ENCODE results near the gene ADAMTSL3. TPM values are rescaled to one million over a fixed set of nuclear protein-coding genes. Genes with fewer than 3 reads are reported as not detected.

ADAMTSL3 gene
- total and polyA plus RNA-seq, 3 experiments from 2014 or later: not detected

DNA sequence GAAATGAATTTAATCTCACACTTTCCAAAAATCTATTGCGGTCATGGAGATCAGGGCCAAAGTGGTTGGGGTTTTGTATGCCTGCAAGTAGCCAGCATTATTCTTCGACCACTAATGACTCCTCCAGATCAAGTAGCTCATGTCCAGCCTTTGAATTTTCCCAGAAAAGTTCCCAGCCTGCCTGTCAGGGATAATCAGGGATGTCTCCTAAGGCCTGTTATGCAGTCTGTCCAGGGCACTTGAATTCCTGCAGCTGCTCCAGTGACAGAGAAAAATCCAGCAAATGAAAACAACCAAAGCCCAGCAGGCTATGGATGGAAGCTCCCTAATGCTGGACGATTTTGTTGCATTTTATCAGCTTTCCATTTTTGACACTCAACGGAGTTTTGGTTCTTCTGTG is 215.4 kb downstream of the ADAMTSL3 start:
- Histone ChIP-seq H3K27ac (ENCODE audit: low read depth, low read length) (no peak overlapping the region), H3K4me3 (ENCODE audit: low read length) (no peak overlapping the region), H3K36me3 (ENCODE audit: insufficient read depth, low read length) (no peaks in the 10 kb centered on the region), H3K4me1 (ENCODE audit: insufficient read depth, low read length) (no peaks in the 10 kb centered on the region), H3K27me3 (ENCODE audit: insufficient read depth, low read length, poor library complexity, severe bottlenecking) (no peaks in the 10 kb centered on the region), H3K9me3 (ENCODE audit: low read length) (no peaks in the 10 kb centered on the region)
- no peak overlapping the region for H3K27ac Mint-ChIP-seq
- peaks cover 0 to 4% (median 0%) of the 10 kb centered on the region in 5 donors for H3K9me3 Mint-ChIP-seq
- ChIA-PET POLR2A (no interaction called here), CTCF (no interaction called here)
- no peak overlapping the region for H3K4me3 Mint-ChIP-seq
- peaks cover 0 to 2% of the 10 kb centered on the region in 2 donors for H3K27me3 Mint-ChIP-seq
- H3K36me3 Mint-ChIP-seq: no peaks in the 10 kb centered on the region
- H3K4me1 Mint-ChIP-seq: no peaks in the 10 kb centered on the region
- no peak for DNase-seq

DNA sequence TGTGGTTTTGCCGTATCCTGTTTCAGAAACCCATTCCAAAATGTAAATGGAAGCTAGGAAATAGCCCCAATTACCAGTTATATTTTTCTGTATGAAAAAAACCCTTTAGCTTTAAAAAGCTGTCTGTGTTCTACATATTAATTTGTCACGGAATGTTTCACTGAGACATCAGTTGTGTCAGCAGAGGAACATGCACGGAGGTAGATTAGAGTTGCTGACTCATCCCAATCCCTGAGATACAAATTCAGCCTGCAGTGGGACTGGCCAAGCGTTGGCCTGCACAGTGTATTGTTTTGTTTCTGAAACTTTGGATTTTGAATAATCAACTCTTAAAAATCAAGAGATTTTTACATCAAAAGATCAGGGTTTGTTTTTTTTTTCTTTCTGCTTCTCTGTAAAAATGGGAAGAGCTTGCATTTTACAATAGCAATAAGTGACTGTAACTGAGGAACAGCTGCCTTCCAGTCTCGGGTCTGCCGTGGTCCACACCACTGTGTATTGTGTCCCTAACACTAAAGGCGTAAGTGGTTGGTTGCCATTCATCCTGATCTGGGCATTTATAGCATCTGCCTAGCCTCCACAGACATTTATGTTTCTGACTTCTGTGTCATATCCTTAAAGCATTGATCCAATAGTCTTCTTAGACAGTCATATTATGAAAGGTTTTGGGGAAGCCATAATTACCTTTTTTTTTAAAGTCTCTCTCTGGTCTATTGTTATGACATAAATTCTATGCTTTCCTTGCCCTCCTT is 218.1 kb downstream of the ADAMTSL3 start:
- ChIA-PET POLR2A (no interaction called here), CTCF (no interaction called here)
- Mint-ChIP-seq H3K4me1 (no peaks in the 10 kb centered on the region), H3K9me3 (no peaks in the 10 kb centered on the region), H3K36me3 (no peaks in the 10 kb centered on the region), H3K4me3 (no peak overlapping the region), H3K27me3 (peaks cover 0 to 2% of the 10 kb centered on the region in 2 donors), H3K27ac (no peak overlapping the region)
- no peaks in the 10 kb centered on the region for H3K4me1 ChIP-seq (ENCODE audit: insufficient read depth, low read length)
- no peak overlapping the region for H3K4me3 ChIP-seq (ENCODE audit: low read length)
- DNase-seq: no peak
- H3K27ac ChIP-seq (ENCODE audit: low read depth, low read length): no peak overlapping the region
- no peaks in the 10 kb centered on the region for H3K36me3 ChIP-seq (ENCODE audit: insufficient read depth, low read length)
- no peaks in the 10 kb centered on the region for H3K9me3 ChIP-seq (ENCODE audit: low read length)
- H3K27me3 ChIP-seq (ENCODE audit: insufficient read depth, low read length, poor library complexity, severe bottlenecking): no peaks in the 10 kb centered on the region

DNA sequence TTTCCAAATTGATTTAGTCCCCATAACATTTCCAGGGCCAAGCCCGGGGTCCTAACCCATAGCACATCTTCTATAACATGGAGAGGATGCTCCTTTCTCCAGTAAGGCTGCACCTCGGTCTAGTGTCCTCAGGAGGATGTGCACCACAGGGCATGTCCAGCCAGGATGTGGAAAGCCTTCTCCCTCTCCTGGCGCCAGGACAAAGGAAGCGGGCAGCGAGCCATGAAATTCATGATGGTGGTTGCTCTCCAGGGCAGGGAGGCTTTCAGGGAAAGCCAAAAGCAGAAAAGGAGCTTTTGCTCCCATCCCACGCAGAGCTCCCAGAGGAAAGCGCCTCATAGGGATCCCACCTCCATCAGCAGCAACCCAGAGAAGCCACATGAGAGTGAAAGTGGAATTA is 220.0 kb downstream of the ADAMTSL3 start:
- H3K9me3 Mint-ChIP-seq: no peaks in the 10 kb centered on the region
- CTCF ChIA-PET: no interaction called here

DNA sequence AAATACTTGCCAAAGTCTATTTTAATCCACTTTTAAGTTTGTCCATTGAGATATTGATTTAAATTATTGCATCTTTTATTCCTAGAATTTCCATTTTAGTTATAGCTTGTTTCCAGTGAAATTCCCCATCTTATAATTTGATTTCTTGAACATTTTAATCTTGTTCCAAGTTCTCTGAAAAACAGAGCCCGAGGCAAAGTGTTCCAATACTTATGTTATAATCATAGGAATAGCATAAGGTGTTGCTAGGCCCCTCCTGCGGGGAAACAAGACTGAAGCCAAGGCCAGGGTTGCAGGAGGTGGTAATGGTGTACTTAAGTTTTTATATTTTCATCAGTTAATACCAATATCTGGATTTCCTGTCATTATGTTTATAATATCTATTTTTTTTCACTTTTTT is 226.6 kb downstream of the ADAMTSL3 start:
- peaks cover 0 to 5% (median 0%) of the 10 kb centered on the region in 5 donors for H3K9me3 Mint-ChIP-seq
- H3K4me1 Mint-ChIP-seq: no peaks in the 10 kb centered on the region
- Histone ChIP-seq H3K9me3 (ENCODE audit: low read length) (no peaks in the 10 kb centered on the region), H3K4me1 (ENCODE audit: insufficient read depth, low read length) (no peaks in the 10 kb centered on the region), H3K4me3 (ENCODE audit: low read length) (no peak overlapping the region), H3K27me3 (ENCODE audit: insufficient read depth, low read length, poor library complexity, severe bottlenecking) (no peaks in the 10 kb centered on the region), H3K36me3 (ENCODE audit: insufficient read depth, low read length) (no peaks in the 10 kb centered on the region), H3K27ac (ENCODE audit: low read depth, low read length) (no peak overlapping the region)
- peaks cover 0 to 5% of the 10 kb centered on the region in 2 donors for H3K27me3 Mint-ChIP-seq
- H3K27ac Mint-ChIP-seq: no peak overlapping the region
- no peaks in the 10 kb centered on the region for H3K36me3 Mint-ChIP-seq
- ChIA-PET CTCF (interaction anchor here (1.1 kb wide), 1 partner anchor 12 kb away, joined by 3 read pairs; no protein-coding TSS in a partner anchor), POLR2A (no interaction called here)
- no peak for DNase-seq
- no peak overlapping the region for H3K4me3 Mint-ChIP-seq

More for the DNA sequence above, 220.0 kb downstream of the ADAMTSL3 start:
- H3K36me3 ChIP-seq (ENCODE audit: insufficient read depth, low read length): no peaks in the 10 kb centered on the region
- no peak overlapping the region for H3K27ac ChIP-seq (ENCODE audit: low read depth, low read length)
- H3K27me3 Mint-ChIP-seq: peaks cover 0 to 2% of the 10 kb centered on the region in 2 donors
- no peaks in the 10 kb centered on the region for H3K9me3 ChIP-seq (ENCODE audit: low read length)
- no peaks in the 10 kb centered on the region for H3K4me1 Mint-ChIP-seq
- no peaks in the 10 kb centered on the region for H3K27me3 ChIP-seq (ENCODE audit: insufficient read depth, low read length, poor library complexity, severe bottlenecking)
- no peak overlapping the region for H3K27ac Mint-ChIP-seq
- DNase-seq: no peak
- no peaks in the 10 kb centered on the region for H3K36me3 Mint-ChIP-seq
- no peak overlapping the region for H3K4me3 ChIP-seq (ENCODE audit: low read length)
- H3K4me3 Mint-ChIP-seq: no peak overlapping the region
- POLR2A ChIA-PET: no interaction called here
- no peaks in the 10 kb centered on the region for H3K4me1 ChIP-seq (ENCODE audit: insufficient read depth, low read length)

DNA sequence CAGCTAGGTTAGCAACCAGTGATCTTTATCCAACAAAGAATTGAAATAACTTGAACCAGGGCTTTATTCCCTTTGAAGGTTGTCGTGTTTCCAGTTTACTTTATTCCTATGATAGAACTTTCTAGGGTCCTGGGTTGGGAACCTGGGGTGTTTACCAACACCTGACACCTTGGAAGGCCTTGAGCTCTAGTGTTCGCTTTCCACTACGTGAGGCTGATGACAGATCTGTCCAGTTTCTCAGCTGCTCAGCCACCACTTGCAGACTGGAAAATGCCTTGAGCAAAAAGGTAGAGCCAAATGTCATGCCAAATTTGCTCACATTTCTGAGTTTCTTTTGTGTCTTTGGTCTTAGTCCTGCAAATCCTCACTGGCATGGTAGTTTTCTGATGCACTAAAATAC is 227.2 kb downstream of the ADAMTSL3 start:
- CTCF ChIA-PET: no interaction called here
- POLR2A ChIA-PET: no interaction called here
- no peak for DNase-seq
- Mint-ChIP-seq H3K27me3 (peaks cover 0 to 5% of the 10 kb centered on the region in 2 donors), H3K36me3 (no peaks in the 10 kb centered on the region), H3K9me3 (peaks cover 0 to 5% (median 0%) of the 10 kb centered on the region in 5 donors), H3K4me1 (no peaks in the 10 kb centered on the region), H3K4me3 (no peak overlapping the region), H3K27ac (no peak overlapping the region)
- no peak overlapping the region for H3K27ac ChIP-seq (ENCODE audit: low read depth, low read length)
- H3K4me1 ChIP-seq (ENCODE audit: insufficient read depth, low read length): no peaks in the 10 kb centered on the region
- no peaks in the 10 kb centered on the region for H3K27me3 ChIP-seq (ENCODE audit: insufficient read depth, low read length, poor library complexity, severe bottlenecking)
- H3K4me3 ChIP-seq (ENCODE audit: low read length): no peak overlapping the region
- H3K9me3 ChIP-seq (ENCODE audit: low read length): no peaks in the 10 kb centered on the region
- no peaks in the 10 kb centered on the region for H3K36me3 ChIP-seq (ENCODE audit: insufficient read depth, low read length)

DNA sequence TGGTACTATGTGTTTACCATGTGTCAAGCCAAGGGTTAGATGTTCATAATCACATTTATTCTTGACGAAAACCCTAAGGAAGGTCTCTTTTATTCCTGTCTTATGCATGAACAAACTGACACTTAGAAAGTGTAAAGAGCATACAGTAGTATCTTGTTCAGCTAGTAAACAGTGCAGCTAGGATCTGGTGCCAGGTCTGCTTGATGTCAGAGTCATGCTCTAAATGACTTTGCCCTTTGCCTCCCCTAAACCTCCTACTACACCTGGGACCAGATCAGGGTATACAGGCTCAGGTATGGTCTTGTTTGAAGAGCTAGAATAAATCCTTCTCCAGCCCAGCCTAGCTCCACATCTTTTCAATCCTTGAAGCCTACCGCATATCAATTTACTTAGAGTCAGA is 232.4 kb downstream of the ADAMTSL3 start:
- H3K4me3 Mint-ChIP-seq: no peak overlapping the region

DNA sequence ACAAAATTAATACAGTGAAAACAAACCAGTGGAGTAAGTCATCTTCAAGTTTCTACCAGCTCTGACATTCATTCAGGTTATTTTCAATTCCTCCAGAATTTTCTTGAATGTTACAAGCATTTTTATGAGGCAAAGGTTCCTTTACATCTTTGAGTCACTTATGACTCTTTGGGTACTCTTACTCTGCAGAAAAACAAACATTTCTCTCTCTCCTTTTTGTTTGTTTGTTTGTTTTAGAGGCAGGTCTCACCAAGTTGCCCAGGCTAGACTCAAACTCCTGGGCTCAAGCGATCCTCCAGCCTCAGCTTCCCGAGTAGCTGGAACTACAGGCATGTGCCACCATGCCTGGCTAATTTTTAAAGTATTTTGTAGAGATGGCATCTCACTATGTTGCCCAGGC is 233.5 kb downstream of the ADAMTSL3 start:
- H3K4me3 ChIP-seq (ENCODE audit: low read length): no peak overlapping the region
- no peaks in the 10 kb centered on the region for H3K4me1 ChIP-seq (ENCODE audit: insufficient read depth, low read length)
- ChIA-PET CTCF (no interaction called here), POLR2A (no interaction called here)
- H3K27ac Mint-ChIP-seq: no peak overlapping the region
- no peaks in the 10 kb centered on the region for H3K9me3 ChIP-seq (ENCODE audit: low read length)
- no peak overlapping the region for H3K4me3 Mint-ChIP-seq
- DNase-seq: no peak
- H3K36me3 ChIP-seq (ENCODE audit: insufficient read depth, low read length): no peaks in the 10 kb centered on the region
- H3K9me3 Mint-ChIP-seq: peaks cover 0 to 7% (median 0%) of the 10 kb centered on the region in 5 donors
- H3K27ac ChIP-seq (ENCODE audit: low read depth, low read length): no peak overlapping the region
- no peaks in the 10 kb centered on the region for H3K4me1 Mint-ChIP-seq
- peaks cover 2 to 16% of the 10 kb centered on the region in 2 donors for H3K27me3 Mint-ChIP-seq
- no peaks in the 10 kb centered on the region for H3K36me3 Mint-ChIP-seq
- H3K27me3 ChIP-seq (ENCODE audit: insufficient read depth, low read length, poor library complexity, severe bottlenecking): no peaks in the 10 kb centered on the region

More for the DNA sequence above, 232.4 kb downstream of the ADAMTSL3 start:
- Histone ChIP-seq H3K4me3 (ENCODE audit: low read length) (no peak overlapping the region), H3K27ac (ENCODE audit: low read depth, low read length) (no peak overlapping the region), H3K9me3 (ENCODE audit: low read length) (no peaks in the 10 kb centered on the region), H3K4me1 (ENCODE audit: insufficient read depth, low read length) (no peaks in the 10 kb centered on the region), H3K36me3 (ENCODE audit: insufficient read depth, low read length) (no peaks in the 10 kb centered on the region), H3K27me3 (ENCODE audit: insufficient read depth, low read length, poor library complexity, severe bottlenecking) (no peaks in the 10 kb centered on the region)
- no peak overlapping the region for H3K27ac Mint-ChIP-seq
- peaks cover 0 to 7% (median 0%) of the 10 kb centered on the region in 5 donors for H3K9me3 Mint-ChIP-seq
- ChIA-PET CTCF (no interaction called here), POLR2A (no interaction called here)
- peaks cover 2 to 11% of the 10 kb centered on the region in 2 donors for H3K27me3 Mint-ChIP-seq
- no peaks in the 10 kb centered on the region for H3K4me1 Mint-ChIP-seq
- H3K36me3 Mint-ChIP-seq: no peaks in the 10 kb centered on the region
- DNase-seq: no peak

DNA sequence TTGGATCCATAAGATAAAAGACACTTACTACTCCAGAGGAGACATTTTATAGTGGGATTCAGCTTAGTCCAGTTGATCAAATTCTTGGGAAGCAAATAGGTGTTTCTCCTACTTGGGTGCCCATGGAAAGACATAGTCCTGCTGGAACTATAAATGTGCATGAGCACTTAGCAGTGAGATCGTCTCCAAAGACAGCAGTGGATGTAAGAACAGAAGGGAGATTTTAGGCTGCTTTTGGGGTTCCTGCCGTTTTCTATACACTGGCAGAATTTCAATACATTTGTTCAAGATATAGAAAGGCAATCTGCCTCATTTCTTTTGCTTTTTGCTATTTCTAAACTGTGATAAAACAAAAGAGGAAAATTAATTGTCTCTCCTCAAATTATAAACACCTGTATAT is 234.0 kb downstream of the ADAMTSL3 start:
- H3K27ac ChIP-seq (ENCODE audit: low read depth, low read length): no peak overlapping the region
- no peak for DNase-seq
- H3K36me3 ChIP-seq (ENCODE audit: insufficient read depth, low read length): no peaks in the 10 kb centered on the region
- Mint-ChIP-seq H3K4me3 (no peak overlapping the region), H3K36me3 (no peaks in the 10 kb centered on the region), H3K27me3 (peaks cover 2 to 19% of the 10 kb centered on the region in 2 donors), H3K9me3 (peaks cover 0 to 7% (median 0%) of the 10 kb centered on the region in 5 donors), H3K27ac (no peak overlapping the region), H3K4me1 (no peaks in the 10 kb centered on the region)
- no peak overlapping the region for H3K4me3 ChIP-seq (ENCODE audit: low read length)
- CTCF ChIA-PET: no interaction called here
- POLR2A ChIA-PET: no interaction called here
- no peaks in the 10 kb centered on the region for H3K9me3 ChIP-seq (ENCODE audit: low read length)
- H3K4me1 ChIP-seq (ENCODE audit: insufficient read depth, low read length): no peaks in the 10 kb centered on the region
- no peaks in the 10 kb centered on the region for H3K27me3 ChIP-seq (ENCODE audit: insufficient read depth, low read length, poor library complexity, severe bottlenecking)
